NCI-H1105 (cell line): ENCODE measurements around the gene C12orf57.
A peak's percentile ranks its signal among the peaks of the same experiment; 100 is the strongest.
"Not testable (repeated sequence)": the region's sequence is repeated elsewhere in the genome, so short reads cannot be mapped to it uniquely, and the experiment has no call there.

Experiments used
- DNase-seq: peaks from one replicate; lab custom pipeline; 2025; lab: John Stamatoyannopoulos, UW

The C12orf57 gene, protein sequence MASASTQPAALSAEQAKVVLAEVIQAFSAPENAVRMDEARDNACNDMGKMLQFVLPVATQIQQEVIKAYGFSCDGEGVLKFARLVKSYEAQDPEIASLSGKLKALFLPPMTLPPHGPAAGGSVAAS

GRCh38 chr12:6943722-6944380 is at the start of gene C12orf57, which contains the start of gene RNU7-1:
Gene C12orf57, plus strand, starts transcription at chr12:6944022. Its CDS starts 100 bp downstream, at chr12:6944122.
Gene RNU7-1, plus strand, starts transcription at chr12:6943816.
- peak; percentile 87 for DNase-seq

DNA sequence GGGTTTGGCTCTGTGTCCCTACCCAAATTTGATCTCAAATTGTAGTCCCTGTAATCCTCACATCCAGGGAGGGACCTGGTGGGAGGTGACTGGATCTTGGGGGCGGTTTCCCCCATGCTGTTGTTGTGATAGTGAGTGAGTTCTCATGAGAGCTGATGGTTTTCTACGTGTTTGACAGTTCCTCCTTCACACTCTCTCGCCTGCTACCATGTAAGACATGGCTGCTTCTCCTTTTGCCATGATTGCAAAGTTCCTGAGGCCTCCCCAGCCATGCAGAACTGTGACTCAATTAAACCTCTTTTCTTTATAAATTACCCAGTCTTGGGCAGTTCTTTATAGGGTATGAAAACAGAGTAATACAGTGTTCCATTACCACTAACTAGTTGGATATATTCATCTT is 49.5 kb upstream of the C12orf57 start:
- DNase-seq = no peak

DNA sequence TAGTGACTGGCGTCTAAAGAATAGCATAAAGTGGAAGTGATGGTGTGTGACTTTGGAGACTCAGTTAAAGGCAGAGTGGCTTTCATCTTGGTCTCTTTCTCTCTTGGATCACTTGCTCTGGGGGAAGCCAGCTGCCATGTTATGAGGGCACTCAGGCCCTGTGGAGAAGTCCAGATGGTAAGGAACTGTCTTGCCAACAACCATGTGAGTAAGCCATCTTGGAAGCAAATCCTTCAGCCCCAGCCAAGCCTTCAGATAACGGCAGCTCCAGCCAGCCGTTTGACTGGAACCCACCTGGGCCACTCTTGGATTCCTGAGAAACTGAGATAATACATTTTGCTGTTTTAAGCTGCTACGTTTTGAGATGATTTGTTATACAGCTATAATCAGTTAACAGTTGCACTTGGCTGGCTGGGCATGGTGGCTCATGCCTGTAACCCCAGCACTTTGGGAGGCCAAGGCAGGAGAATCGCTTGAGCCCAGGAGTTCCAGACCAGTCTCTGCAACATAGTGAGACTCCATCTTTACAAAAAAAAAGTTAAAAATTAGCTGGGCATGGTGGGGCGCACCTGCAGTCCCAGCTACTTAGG is 46.9 kb upstream of the C12orf57 start:
- DNase-seq = no peak

DNA sequence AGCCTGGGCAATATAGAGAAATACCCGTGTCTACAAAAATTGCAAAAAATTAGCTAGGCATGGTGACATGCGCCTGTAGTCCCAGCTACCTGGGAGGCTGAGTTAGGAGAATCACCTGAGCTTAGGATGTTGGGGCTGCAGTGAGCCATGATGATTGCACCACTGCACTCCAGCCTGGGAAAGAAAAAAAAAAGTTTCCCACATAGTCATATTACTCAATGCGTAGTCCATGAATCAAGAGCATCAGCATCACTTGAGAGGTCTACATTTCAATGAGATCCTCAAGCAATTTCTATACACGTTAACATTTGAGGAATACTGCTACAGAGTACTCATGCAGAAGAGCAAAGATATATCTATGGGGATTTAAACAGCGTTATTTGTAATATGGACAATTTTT is 44.4 kb upstream of the C12orf57 start:
- DNase-seq = no peak

- DNase-seq = no peak
Measured at GRCh38 chr12:6899837-6900519, 43.8 kb upstream of the C12orf57 start.

DNA sequence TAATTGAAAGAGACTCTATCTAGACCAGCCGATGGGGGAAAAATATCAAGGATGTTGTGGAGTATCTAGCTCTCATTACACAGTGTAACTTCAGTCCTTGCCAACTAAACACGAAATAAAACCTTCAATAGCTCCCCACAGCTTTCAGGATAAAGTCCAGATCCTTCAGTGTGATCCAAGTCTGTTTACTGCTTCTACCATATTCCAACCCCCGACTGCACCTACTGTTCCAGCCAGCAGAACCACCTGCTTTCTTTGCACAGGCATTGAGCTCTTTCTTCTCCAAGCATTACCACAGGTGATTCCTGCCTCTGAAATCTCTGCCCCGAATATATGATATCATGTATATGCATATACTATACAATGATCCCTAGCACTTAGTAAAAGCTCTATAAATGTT is 41.4 kb upstream of the C12orf57 start:
- no peak for DNase-seq

- DNase-seq = no peak
Measured at GRCh38 chr12:6903722-6904121, 40.1 kb upstream of the C12orf57 start.

DNA sequence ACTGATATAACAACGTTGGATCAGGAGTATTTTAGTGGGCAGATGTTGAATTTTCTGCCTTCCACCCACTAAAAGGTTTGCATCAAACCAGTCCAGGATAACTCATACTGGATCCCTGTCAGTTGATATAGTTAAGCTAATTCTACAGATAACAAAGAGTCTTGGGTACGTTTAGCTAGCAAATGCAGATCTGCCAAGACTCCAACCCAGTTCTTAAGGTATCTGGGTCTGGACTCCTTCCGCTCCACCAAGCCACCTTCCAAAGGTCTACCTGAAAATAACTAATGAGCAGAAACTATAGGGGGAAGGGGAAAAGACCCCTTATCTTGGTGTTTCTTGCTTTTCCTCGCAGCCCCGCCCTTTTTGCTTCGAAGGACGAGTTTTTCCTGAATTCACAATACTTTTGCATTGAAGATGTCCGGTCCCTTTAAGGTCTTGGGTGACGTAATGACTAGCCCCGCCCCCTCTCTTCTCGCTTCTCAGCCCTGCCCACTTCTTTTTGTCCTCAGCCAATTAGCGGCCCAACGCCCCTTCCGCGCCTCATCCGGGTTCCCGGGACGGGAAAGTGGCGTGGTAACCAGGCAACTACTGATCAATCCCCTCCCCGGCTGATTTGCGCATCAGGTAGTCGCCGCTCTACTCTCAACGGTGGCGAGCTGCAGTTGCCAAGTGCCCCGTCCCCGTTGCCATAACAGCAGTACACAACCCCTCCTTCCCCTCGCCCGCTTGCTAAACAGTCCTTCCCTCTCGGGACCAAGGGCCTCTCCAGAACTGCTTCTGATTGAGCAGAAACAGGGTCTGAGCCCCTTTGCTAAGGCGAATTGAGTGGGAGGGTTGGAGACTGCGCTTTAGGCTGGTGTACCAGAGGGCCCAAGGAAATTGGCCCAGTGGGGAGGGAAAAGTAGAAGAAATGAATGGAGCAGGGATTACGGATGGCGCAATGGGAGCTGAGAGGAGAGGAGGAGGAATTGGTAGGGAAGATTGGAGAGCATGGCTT is 39.2 kb upstream of the C12orf57 start, which contains the start of gene LRRC23:
Gene LRRC23, plus strand, starts transcription at position 543 of the 997 bp plus-strand sequence. CDS start 812 bp downstream, outside the sequence.
- DNase-seq = peak; percentile 98

DNA sequence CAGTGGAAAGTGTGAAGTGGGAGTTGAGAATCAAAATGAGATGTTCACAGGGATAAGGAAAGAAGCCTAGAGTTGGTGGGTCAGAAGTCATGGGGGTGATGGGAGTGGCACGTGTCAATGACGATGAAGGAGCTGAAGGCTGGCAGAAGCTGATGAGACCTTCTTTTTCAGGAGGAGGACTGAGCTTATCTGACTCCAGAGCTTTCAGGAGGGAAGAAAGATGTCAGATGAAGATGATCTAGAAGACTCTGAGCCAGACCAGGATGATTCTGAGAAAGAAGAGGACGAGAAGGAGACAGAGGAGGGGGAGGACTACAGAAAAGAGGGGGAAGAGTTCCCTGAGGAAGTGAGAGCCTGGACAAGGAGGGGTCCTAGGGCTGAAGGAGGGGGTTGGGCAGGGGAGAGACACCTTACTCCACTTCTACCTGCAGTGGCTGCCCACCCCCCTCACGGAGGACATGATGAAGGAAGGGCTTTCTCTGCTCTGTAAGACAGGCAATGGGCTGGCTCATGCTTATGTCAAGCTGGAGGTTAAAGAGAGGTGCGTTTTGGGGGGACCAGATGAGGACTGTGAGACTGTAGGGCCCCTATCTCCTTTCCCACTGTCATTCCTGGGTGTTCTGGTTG is 38.3 kb upstream of the C12orf57 start:
- no peak for DNase-seq

DNA sequence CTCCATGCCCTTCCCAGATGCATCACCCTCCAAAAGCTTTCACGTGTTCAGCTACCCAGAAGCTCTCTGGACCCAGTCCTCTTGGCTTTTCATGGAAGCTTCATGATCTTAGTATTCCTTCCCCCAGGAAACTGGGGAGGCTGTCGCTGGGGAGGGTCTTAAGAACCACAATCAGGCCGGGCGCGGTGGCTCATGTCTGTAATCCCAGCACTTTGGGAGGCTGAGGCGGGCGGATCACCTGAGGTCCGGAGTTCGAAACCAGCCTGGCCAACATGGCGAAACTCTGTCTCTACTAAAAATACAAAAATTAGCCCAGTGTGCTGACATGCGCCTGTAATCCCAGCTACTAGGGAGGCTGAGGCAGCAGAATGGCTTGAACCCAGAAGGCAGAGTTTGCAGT is 35.7 kb upstream of the C12orf57 start:
- DNase-seq = not testable (repeated sequence)

GRCh38 chr12:6909421-6910145 is 34.2 kb upstream of the C12orf57 start:
- no peak for DNase-seq

GRCh38 chr12:6912164-6912935 is 31.5 kb upstream of the C12orf57 start:
- no peak for DNase-seq

- peak; percentile 49 for DNase-seq
Measured at GRCh38 chr12:6914246-6914946, 29.4 kb upstream of the C12orf57 start, which contains the start of gene ENO2. Gene ENO2, plus strand, starts transcription at chr12:6914580. Its CDS starts 1,253 bp downstream, at chr12:6915833.

GRCh38 chr12:6914947-6915788 is 28.7 kb upstream of the C12orf57 start:
- DNase-seq = no peak

GRCh38 chr12:6915789-6916285 is 28.0 kb upstream of the C12orf57 start:
- no peak for DNase-seq

GRCh38 chr12:6916426-6917200 is 27.2 kb upstream of the C12orf57 start:
- no peak for DNase-seq
